NB4 (cell line): ENCODE results near the gene SLC25A17.
"Not testable (repeated sequence)": the region's sequence is repeated elsewhere in the genome, so short reads cannot be mapped to it uniquely, and the experiment has no call there.

Experiments used
- MYC ChIP-seq: IDR thresholded peaks from 2 replicates; pipeline ENCODE4 v1.6.1; 2011; ENCODE audit warnings: low read depth, low read length
- POLR2A ChIP-seq: IDR thresholded peaks from 2 replicates; pipeline ENCODE4 v1.6.1; 2011; ENCODE audit warnings: mild to moderate bottlenecking; ENCODE audit not compliant: insufficient read length; ENCODE audit errors: extremely low read depth
- TF ChIP-seq, protein P1 (sequence below): IDR thresholded peaks from one replicate; pipeline ENCODE4 v1.5.1; 2012; ENCODE audit warnings: low read depth, low read length
- TF ChIP-seq, protein P2 (sequence below): IDR thresholded peaks from 2 replicates; pipeline ENCODE4 v1.6.1; 2011; ENCODE audit warnings: low read depth, low read length

DNA sequence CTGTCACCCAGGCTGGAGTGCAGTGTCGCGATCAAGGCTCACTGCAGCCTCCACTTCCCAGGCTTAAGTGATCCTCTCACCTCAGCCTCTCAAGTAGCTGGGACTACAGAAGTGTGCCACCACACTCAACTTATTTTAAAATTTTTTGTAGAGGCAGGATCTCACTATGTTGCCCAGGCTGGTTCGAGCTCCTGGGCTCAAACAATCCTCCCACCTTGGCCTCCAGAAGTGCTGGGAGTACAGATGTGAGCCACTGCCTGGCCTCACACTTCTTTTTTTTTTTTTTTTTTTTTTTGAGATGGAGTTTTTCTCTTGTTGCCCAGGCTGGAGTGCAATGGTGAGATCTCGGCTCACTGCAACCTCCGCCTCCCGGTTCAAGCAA, 99.0 kb downstream of the SLC25A17 start:
- TF ChIP-seq, protein P1, sequence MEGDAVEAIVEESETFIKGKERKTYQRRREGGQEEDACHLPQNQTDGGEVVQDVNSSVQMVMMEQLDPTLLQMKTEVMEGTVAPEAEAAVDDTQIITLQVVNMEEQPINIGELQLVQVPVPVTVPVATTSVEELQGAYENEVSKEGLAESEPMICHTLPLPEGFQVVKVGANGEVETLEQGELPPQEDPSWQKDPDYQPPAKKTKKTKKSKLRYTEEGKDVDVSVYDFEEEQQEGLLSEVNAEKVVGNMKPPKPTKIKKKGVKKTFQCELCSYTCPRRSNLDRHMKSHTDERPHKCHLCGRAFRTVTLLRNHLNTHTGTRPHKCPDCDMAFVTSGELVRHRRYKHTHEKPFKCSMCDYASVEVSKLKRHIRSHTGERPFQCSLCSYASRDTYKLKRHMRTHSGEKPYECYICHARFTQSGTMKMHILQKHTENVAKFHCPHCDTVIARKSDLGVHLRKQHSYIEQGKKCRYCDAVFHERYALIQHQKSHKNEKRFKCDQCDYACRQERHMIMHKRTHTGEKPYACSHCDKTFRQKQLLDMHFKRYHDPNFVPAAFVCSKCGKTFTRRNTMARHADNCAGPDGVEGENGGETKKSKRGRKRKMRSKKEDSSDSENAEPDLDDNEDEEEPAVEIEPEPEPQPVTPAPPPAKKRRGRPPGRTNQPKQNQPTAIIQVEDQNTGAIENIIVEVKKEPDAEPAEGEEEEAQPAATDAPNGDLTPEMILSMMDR: not testable (repeated sequence)
- TF ChIP-seq, protein P2, sequence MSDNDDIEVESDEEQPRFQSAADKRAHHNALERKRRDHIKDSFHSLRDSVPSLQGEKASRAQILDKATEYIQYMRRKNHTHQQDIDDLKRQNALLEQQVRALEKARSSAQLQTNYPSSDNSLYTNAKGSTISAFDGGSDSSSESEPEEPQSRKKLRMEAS: not testable (repeated sequence)
- TF ChIP-seq POLR2A, MYC: not testable (repeated sequence)
